PC-3 (cell line): ENCODE results near the gene OR9Q2. TPM values are rescaled to one million over a fixed set of nuclear protein-coding genes. Genes with fewer than 3 reads are reported as not detected.

Source experiments
- ATAC-seq: fragments of 200-7000 bp; cut with Tn5 transposase; 2 replicates; pipeline ENCODE4 v1.9.1; 2020; ENCODE audit warnings: mild to moderate bottlenecking, moderate library complexity
- BruUV-seq: library from RNA; stranded (reverse); fragments of 400-500 nt; replicated peaks from 2 replicates; lab custom pipeline; 2021; lab: Mats Ljungman, UMichigan
- CTCF ChIA-PET: fragments of 300-600 bp; sonication (Branson Sonifier 250); formaldehyde crosslinking; loops from one replicate; lab custom pipeline; 2022; ENCODE audit warnings: antibody characterized with exemption; lab: Charles Lee
- POLR2A ChIA-PET: fragments of 300-600 bp; sonication (Branson Sonifier 250); formaldehyde crosslinking; loops from one replicate; lab custom pipeline; 2022; ENCODE audit warnings: antibody characterized with exemption; ENCODE audit not compliant: unreplicated experiment; lab: Charles Lee
- DNase-seq: peaks from one replicate; pipeline ENCODE4 v3.0.0-alpha.2; 2015
- H2AFZ ChIP-seq: fragments of 300-600 bp; sonication (generic); 2 replicates; pipeline ENCODE4 v1.6.0; 2016; ENCODE audit warnings: antibody characterized with exemption, low read length
- H3F3A ChIP-seq: fragments of 300-600 bp; sonication (generic); one replicate; pipeline ENCODE4 v1.6.0; 2017; ENCODE audit warnings: antibody characterized with exemption, low read length, control low read depth, mild to moderate bottlenecking; ENCODE audit not compliant: unreplicated experiment
- H3K27ac ChIP-seq: fragments of 300-600 bp; sonication (generic); 2 replicates; pipeline ENCODE4 v1.5.1; 2016; ENCODE audit warnings: mild to moderate bottlenecking, low read length
- H3K27me3 ChIP-seq: fragments of 300-600 bp; sonication (generic); 2 replicates; pipeline ENCODE4 v1.6.1; 2016; ENCODE audit warnings: low read length, mixed read lengths
- H3K36me3 ChIP-seq: fragments of 300-600 bp; sonication (generic); 2 replicates; pipeline ENCODE4 v1.6.1; 2016; ENCODE audit warnings: low read depth, mixed run types, low read length, mixed read lengths
- H3K4me1 ChIP-seq: fragments of 300-600 bp; sonication (generic); 2 replicates; pipeline ENCODE4 v1.5.1; 2016; ENCODE audit warnings: low read length; ENCODE audit not compliant: insufficient read depth
- H3K4me2 ChIP-seq: fragments of 300-600 bp; sonication (generic); 2 replicates; pipeline ENCODE4 v1.6.0; 2016; ENCODE audit warnings: low read length
- H3K4me3 ChIP-seq: fragments of 300-600 bp; sonication (generic); 2 replicates; pipeline ENCODE4 v1.5.1; 2016; ENCODE audit warnings: mild to moderate bottlenecking, low read length, mixed read lengths
- H3K79me2 ChIP-seq: fragments of 300-600 bp; sonication (generic); 2 replicates; pipeline ENCODE4 v1.6.1; 2017; ENCODE audit warnings: low read length, mixed read lengths
- H3K9ac ChIP-seq: fragments of 300-600 bp; sonication (generic); 2 replicates; pipeline ENCODE4 v1.6.0; 2016; ENCODE audit warnings: mild to moderate bottlenecking, low read length
- H3K9me2 ChIP-seq: fragments of 300-600 bp; sonication (generic); replicated peaks from 2 replicates; pipeline ENCODE4 v1.6.1; 2016; ENCODE audit warnings: mixed run types, low read length, mixed read lengths
- H3K9me3 ChIP-seq: fragments of 300-600 bp; sonication (generic); 2 replicates; pipeline ENCODE4 v1.6.1; 2016; ENCODE audit warnings: low read length, mixed read lengths
- H4K20me1 ChIP-seq: fragments of 300-600 bp; sonication (generic); 2 replicates; pipeline ENCODE4 v1.6.1; 2016; ENCODE audit warnings: low read length, mixed read lengths
- EZH2 ChIP-seq: fragments of 300-600 bp; sonication (generic); IDR thresholded peaks from one replicate; pipeline ENCODE4 v1.6.1; 2017; ENCODE audit warnings: antibody characterized with exemption, mild to moderate bottlenecking, low read length; ENCODE audit not compliant: unreplicated experiment
- EZH2phosphoT487 ChIP-seq: fragments of 300-600 bp; sonication (generic); IDR thresholded peaks from 2 replicates; pipeline ENCODE4 v1.6.1; 2018; ENCODE audit warnings: mild to moderate bottlenecking, antibody characterized with exemption, low read length, borderline replicate concordance
- intact Hi-C: fragments of 100-400 bp; cut with micrococcal nuclease; formaldehyde crosslinking; loops from 2 replicates; pipeline ENCODE4 v1.9.0; 2023
- total RNA-seq: library from RNA; depleted of rRNA; stranded (reverse); fragments of >200 nt; gene quantifications from 2 replicates; pipeline ENCODE4 v1.2.3, GENCODE V29; 2014
- TF ChIP-seq, protein P1 (sequence below): fragments of 300-600 bp; sonication (generic); conservative IDR thresholded peaks from 2 replicates; pipeline ENCODE4 v1.5.1; 2017; ENCODE audit warnings: antibody characterized with exemption, low read depth, mild to moderate bottlenecking, low read length

OR9Q2 gene
- total RNA-seq, 1 experiment from 2014 or later: not detected

- Histone ChIP-seq H3K9me3 (no peaks in the 10 kb centered on the region), H3K4me1 (no peaks in the 10 kb centered on the region), H3K9ac (no peak overlapping the region), H3K27ac (no peak overlapping the region), H4K20me1 (no peaks in the 10 kb centered on the region), H3K27me3 (peaks cover 67% of the 10 kb centered on the region), H2AFZ (no peak overlapping the region), H3K36me3 (no peaks in the 10 kb centered on the region), H3K4me3 (no peak overlapping the region), H3K79me2 (no peaks in the 10 kb centered on the region), H3K9me2 (no peaks in the 10 kb centered on the region), H3K4me2 (no peak overlapping the region), H3F3A (no peaks in the 10 kb centered on the region)
- intact Hi-C loops: no loop called here
- no TSS peak for BruUV-seq
- DNase-seq: no peak
- TF ChIP-seq EZH2phosphoT487 (no peak), EZH2 (no peak)
- TF ChIP-seq, protein P1, sequence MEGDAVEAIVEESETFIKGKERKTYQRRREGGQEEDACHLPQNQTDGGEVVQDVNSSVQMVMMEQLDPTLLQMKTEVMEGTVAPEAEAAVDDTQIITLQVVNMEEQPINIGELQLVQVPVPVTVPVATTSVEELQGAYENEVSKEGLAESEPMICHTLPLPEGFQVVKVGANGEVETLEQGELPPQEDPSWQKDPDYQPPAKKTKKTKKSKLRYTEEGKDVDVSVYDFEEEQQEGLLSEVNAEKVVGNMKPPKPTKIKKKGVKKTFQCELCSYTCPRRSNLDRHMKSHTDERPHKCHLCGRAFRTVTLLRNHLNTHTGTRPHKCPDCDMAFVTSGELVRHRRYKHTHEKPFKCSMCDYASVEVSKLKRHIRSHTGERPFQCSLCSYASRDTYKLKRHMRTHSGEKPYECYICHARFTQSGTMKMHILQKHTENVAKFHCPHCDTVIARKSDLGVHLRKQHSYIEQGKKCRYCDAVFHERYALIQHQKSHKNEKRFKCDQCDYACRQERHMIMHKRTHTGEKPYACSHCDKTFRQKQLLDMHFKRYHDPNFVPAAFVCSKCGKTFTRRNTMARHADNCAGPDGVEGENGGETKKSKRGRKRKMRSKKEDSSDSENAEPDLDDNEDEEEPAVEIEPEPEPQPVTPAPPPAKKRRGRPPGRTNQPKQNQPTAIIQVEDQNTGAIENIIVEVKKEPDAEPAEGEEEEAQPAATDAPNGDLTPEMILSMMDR: no peak
- ChIA-PET POLR2A (no interaction called here), CTCF (no interaction called here)
- ATAC-seq: no peak
Observed at GRCh38 chr11:58164389-58164788, 24.5 kb upstream of the OR9Q2 start.

- H3K79me2 ChIP-seq: no peaks in the 10 kb centered on the region
- no peak overlapping the region for H3K4me3 ChIP-seq
- BruUV-seq: no TSS peak
- H3K27me3 ChIP-seq: peaks cover 67% of the 10 kb centered on the region
- DNase-seq (no peak), ATAC-seq (no peak)
- no peaks in the 10 kb centered on the region for H4K20me1 ChIP-seq
- no peaks in the 10 kb centered on the region for H3F3A ChIP-seq
- TF ChIP-seq EZH2 (no peak), EZH2phosphoT487 (no peak)
- TF ChIP-seq, protein P1: no peak
- H3K9me2 ChIP-seq: no peaks in the 10 kb centered on the region
- ChIA-PET POLR2A (no interaction called here), CTCF (no interaction called here)
- H3K9me3 ChIP-seq: no peaks in the 10 kb centered on the region
- no peaks in the 10 kb centered on the region for H3K36me3 ChIP-seq
- no peak overlapping the region for H3K27ac ChIP-seq
- H3K9ac ChIP-seq: no peak overlapping the region
- H3K4me2 ChIP-seq: no peak overlapping the region
- intact Hi-C loops: no loop called here
- H3K4me1 ChIP-seq: no peaks in the 10 kb centered on the region
- H2AFZ ChIP-seq: no peak overlapping the region
Observed at GRCh38 chr11:58164990-58165389, 23.9 kb upstream of the OR9Q2 start.

- Histone ChIP-seq H2AFZ (no peak overlapping the region), H3K9me2 (no peaks in the 10 kb centered on the region), H3K4me2 (no peak overlapping the region), H3K9me3 (no peaks in the 10 kb centered on the region), H3K27ac (no peak overlapping the region), H3K9ac (no peak overlapping the region), H4K20me1 (no peaks in the 10 kb centered on the region), H3K4me3 (no peak overlapping the region), H3K4me1 (no peaks in the 10 kb centered on the region), H3K79me2 (no peaks in the 10 kb centered on the region), H3F3A (no peaks in the 10 kb centered on the region), H3K36me3 (no peaks in the 10 kb centered on the region), H3K27me3 (peaks cover 67% of the 10 kb centered on the region)
- CTCF ChIA-PET: no interaction called here
- no peak for DNase-seq
- POLR2A ChIA-PET: no interaction called here
- intact Hi-C loops: no loop called here
- no TSS peak for BruUV-seq
- no peak for TF ChIP-seq EZH2phosphoT487
- TF ChIP-seq EZH2: no peak
- TF ChIP-seq, protein P1: no peak
- no peak for ATAC-seq
Observed at GRCh38 chr11:58165504-58166106, 23.3 kb upstream of the OR9Q2 start.
